HCT116 (cell line): Measurements from ENCODE around the gene KRT81. TPM values are rescaled to one million over a fixed set of nuclear protein-coding genes. Genes with fewer than 3 reads are reported as not detected.
A peak's percentile ranks its signal among the peaks of the same experiment; 100 is the strongest.

ENCODE experiments used
- ATAC-seq: fragments of 200-7000 bp; cut with Tn5 transposase; 2 replicates; pipeline ENCODE4 v1.9.1; 2020; ENCODE audit warnings: mild to moderate bottlenecking, moderate library complexity
- BruUV-seq: library from RNA; stranded (reverse); fragments of 400-500 nt; replicated peaks from 2 replicates; lab custom pipeline; 2021; lab: Mats Ljungman, UMichigan
- CTCF ChIA-PET: fragments of 300-600 bp; sonication (Branson Sonifier 250); formaldehyde crosslinking; loops from one replicate; lab custom pipeline; 2021; ENCODE audit warnings: antibody characterized with exemption; lab: Charles Lee
- POLR2A ChIA-PET: fragments of 300-600, 350-600 bp; sonication (Branson Sonifier 250); formaldehyde crosslinking; loops from one replicate; lab custom pipeline; 2021; ENCODE audit warnings: antibody characterized with exemption; lab: Charles Lee
- RAD21 ChIA-PET, 2 experiments: fragments of 300-600 bp; sonication (Branson Sonifier 250); formaldehyde crosslinking; loops; one replicate each; lab custom pipeline; 2023; ENCODE audit warnings: low total read pairs in 2 of 2; ENCODE audit not compliant: uncharacterized antibody in 2 of 2, unreplicated experiment in 2 of 2, low non-redundant PET in 1 of 2; lab: Charles Lee
- DNase-seq: peaks from one replicate; pipeline ENCODE4 v3.0.0-alpha.2; 2010; ENCODE audit warnings: low read depth, low spot score
- H2AFZ ChIP-seq: fragments of 200-600 bp; shearing (Covaris generic), sonication (generic); 2 replicates; pipeline ENCODE4 v1.6.1; 2017; ENCODE audit warnings: low read depth, mixed run types, mixed read lengths, antibody characterized with exemption, low read length; ENCODE audit not compliant: poor library complexity, severe bottlenecking
- H3K27ac ChIP-seq: 2 replicates; pipeline ENCODE4 v1.5.1; 2012; ENCODE audit warnings: low read depth, low read length
- H3K27me3 ChIP-seq: fragments of 200-600 bp; sonication (generic); 2 replicates; pipeline ENCODE4 v1.6.1; 2016; ENCODE audit warnings: mixed run types, low read length, mixed read lengths; ENCODE audit not compliant: insufficient read depth
- H3K36me3 ChIP-seq, 2 experiments: fragments of 200-500 bp in 1 of 2; fragments of 200-600 bp in 1 of 2; sonication (Bioruptor generic) in 1 of 2; sonication (generic) in 1 of 2; 2 replicates each; pipeline versions ENCODE4 v1.5.1 to v1.6.1; 2014 to 2016; ENCODE audit warnings: low read length in 2 of 2, inconsistent platforms in 1 of 2, mixed read lengths in 1 of 2, mixed run types in 1 of 2; ENCODE audit not compliant: insufficient read depth in 2 of 2, control insufficient read depth in 1 of 2
- H3K4me1 ChIP-seq, 2 experiments: fragments of 200-600 bp in 1 of 2; sonication (generic) in 1 of 2; 2 replicates each; pipeline versions ENCODE4 v1.5.1 to v1.6.1; 2012 to 2017; ENCODE audit warnings: low read length in 2 of 2, inconsistent platforms in 1 of 2, mild to moderate bottlenecking in 1 of 2, mixed read lengths in 1 of 2, mixed run types in 1 of 2, moderate library complexity in 1 of 2; ENCODE audit not compliant: insufficient read depth in 2 of 2, control insufficient read depth in 1 of 2
- H3K4me2 ChIP-seq: fragments of 200-600 bp; sonication (generic); 2 replicates; pipeline ENCODE4 v1.6.1; 2017; ENCODE audit warnings: mixed run types, low read length, mixed read lengths
- H3K4me3 ChIP-seq, 2 experiments: fragments of 200-600 bp in 1 of 2; sonication (generic) in 1 of 2; replicated peaks in 1 of 2; 2 replicates each; pipeline ENCODE4 v1.5.1; 2011 to 2016; ENCODE audit warnings: low read length in 2 of 2, control low read depth in 1 of 2, low read depth in 1 of 2, mild to moderate bottlenecking in 1 of 2, mixed read lengths in 1 of 2, mixed run types in 1 of 2
- H3K79me2 ChIP-seq: fragments of 200-600 bp; sonication (generic); 2 replicates; pipeline ENCODE4 v1.6.1; 2017; ENCODE audit warnings: mild to moderate bottlenecking, mixed run types, low read length, moderate library complexity, mixed read lengths; ENCODE audit not compliant: insufficient read depth
- H3K9ac ChIP-seq: fragments of 200-600 bp; sonication (generic); 2 replicates; pipeline ENCODE4 v1.6.1; 2016; ENCODE audit warnings: low read length, mixed read lengths
- H3K9me2 ChIP-seq: fragments of 200-600 bp; sonication (generic), shearing (Covaris generic); 2 replicates; pipeline ENCODE4 v1.6.1; 2017; ENCODE audit warnings: mixed run types, mild to moderate bottlenecking, moderate library complexity; ENCODE audit not compliant: insufficient read depth
- H3K9me3 ChIP-seq, 2 experiments: fragments of 200-500 bp in 1 of 2; fragments of 200-600 bp in 1 of 2; sonication (Bioruptor generic) in 1 of 2; sonication (generic) in 1 of 2; 2 replicates each; pipeline ENCODE4 v1.6.1; 2014 to 2017; ENCODE audit warnings: low read length in 2 of 2, mixed read lengths in 2 of 2, inconsistent platforms in 1 of 2, low read depth in 1 of 2, mild to moderate bottlenecking in 1 of 2, mixed run types in 1 of 2, moderate library complexity in 1 of 2; ENCODE audit not compliant: control insufficient read depth in 1 of 2, insufficient read depth in 1 of 2
- H4K20me1 ChIP-seq: fragments of 200-600 bp; sonication (generic), shearing (Covaris generic); 2 replicates; pipeline ENCODE4 v1.6.1; 2017; ENCODE audit warnings: mixed run types, mild to moderate bottlenecking, moderate library complexity; ENCODE audit not compliant: insufficient read depth
- CBX3 ChIP-seq: IDR thresholded peaks from 2 replicates; pipeline ENCODE4 v1.6.1; 2012; ENCODE audit warnings: low read depth
- CEBPB ChIP-seq: IDR thresholded peaks from 2 replicates; pipeline ENCODE4 v1.6.1; 2012; ENCODE audit warnings: low read depth
- EGR1 ChIP-seq: IDR thresholded peaks from 2 replicates; pipeline ENCODE4 v1.6.1; 2012; ENCODE audit warnings: low read depth
- ELF1 ChIP-seq: IDR thresholded peaks from 2 replicates; pipeline ENCODE4 v1.6.1; 2012; ENCODE audit warnings: low read depth, borderline replicate concordance
- EZH2phosphoT487 ChIP-seq: fragments of 200-600 bp; IDR thresholded peaks from 2 replicates; pipeline ENCODE4 v1.6.1; 2018; ENCODE audit warnings: antibody characterized with exemption, borderline replicate concordance
- FOSL1 ChIP-seq: IDR thresholded peaks from 2 replicates; pipeline ENCODE4 v1.6.1; 2012; ENCODE audit warnings: low read depth
- JUND ChIP-seq: IDR thresholded peaks from 2 replicates; pipeline ENCODE4 v1.6.1; 2012
- POLR2AphosphoS5 ChIP-seq: IDR thresholded peaks from 2 replicates; pipeline ENCODE4 v1.6.1; 2011; ENCODE audit warnings: mild to moderate bottlenecking, low read depth, low read length, moderate library complexity
- REST ChIP-seq: IDR thresholded peaks from 2 replicates; pipeline ENCODE4 v1.6.1; 2012; ENCODE audit warnings: low read depth
- SIN3A ChIP-seq: IDR thresholded peaks from 2 replicates; pipeline ENCODE4 v1.6.1; 2012; ENCODE audit warnings: low read depth
- SP1 ChIP-seq: IDR thresholded peaks from 2 replicates; pipeline ENCODE4 v1.6.1; 2012; ENCODE audit warnings: low read depth
- SRF ChIP-seq: IDR thresholded peaks from 2 replicates; pipeline ENCODE4 v1.6.1; 2012; ENCODE audit warnings: low read depth
- TCF7L2 ChIP-seq: IDR thresholded peaks from 2 replicates; pipeline ENCODE4 v1.7.0; 2011; ENCODE audit warnings: borderline replicate concordance, inconsistent platforms; ENCODE audit not compliant: insufficient read depth, insufficient read length; ENCODE audit errors: extremely low read depth
- YY1 ChIP-seq: IDR thresholded peaks from 2 replicates; pipeline ENCODE4 v1.6.1; 2011; ENCODE audit warnings: low read length, low read depth, moderate library complexity, mild to moderate bottlenecking; ENCODE audit not compliant: insufficient replicate concordance; ENCODE audit errors: extremely low read depth
- ZFX ChIP-seq: fragments of 450-650 bp; IDR thresholded peaks from 2 replicates; pipeline ENCODE4 v1.6.1; 2017
- ZNF274 ChIP-seq: fragments of 200-500 bp; sonication (Bioruptor generic); IDR thresholded peaks from 2 replicates; pipeline ENCODE4 v1.6.1; 2014; ENCODE audit warnings: mild to moderate bottlenecking, low read depth, low read length, inconsistent platforms
- intact Hi-C: fragments of 100-400 bp; cut with micrococcal nuclease; formaldehyde crosslinking; loops from 2 replicates; pipeline ENCODE4 v1.10.0; 2022
- total RNA-seq: library from RNA; stranded (reverse); gene quantifications from one replicate; pipeline ENCODE4 v1.2.1, GENCODE V29; 2021; ENCODE audit not compliant: unreplicated experiment
- TF ChIP-seq, protein P1 (sequence below): IDR thresholded peaks from 2 replicates; pipeline ENCODE4 v1.6.1; 2012
- TF ChIP-seq, protein P2 (sequence below): IDR thresholded peaks from 2 replicates; pipeline ENCODE4 v1.6.1; 2012
- TF ChIP-seq, protein P3 (sequence below), 3 experiments: fragments of 200-600 bp in 1 of 3; sonication (generic) in 1 of 3; IDR thresholded peaks in 2 of 3; conservative IDR thresholded peaks in 1 of 3; 2 replicates each; pipeline ENCODE4 v1.5.1; 2012 to 2017; ENCODE audit warnings: low read depth in 2 of 3, low read length in 2 of 3, antibody characterized with exemption in 1 of 3, borderline replicate concordance in 1 of 3, control low read depth in 1 of 3, mild to moderate bottlenecking in 1 of 3, mixed read lengths in 1 of 3, mixed run types in 1 of 3, moderate library complexity in 1 of 3; ENCODE audit not compliant: insufficient read depth in 1 of 3
- TF ChIP-seq, protein P4 (sequence below): IDR thresholded peaks from 2 replicates; pipeline ENCODE4 v1.6.1; 2011; ENCODE audit warnings: mild to moderate bottlenecking, low read length, moderate library complexity; ENCODE audit not compliant: insufficient replicate concordance; ENCODE audit errors: extremely low read depth

KRT81 gene
- total RNA-seq, 1 experiment from 2014 or later: 0.84 TPM

- peak overlapping the region; percentile 68 for H3K27ac ChIP-seq
Measured at GRCh38 chr12:52244615-52244994, 46.7 kb downstream of the KRT81 start.

More at GRCh38 chr12:52244615-52244994, 46.7 kb downstream of the KRT81 start:
- H4K20me1 ChIP-seq: no peaks in the 10 kb centered on the region
- H2AFZ ChIP-seq: no peak overlapping the region
- no peaks in the 10 kb centered on the region for H3K36me3 ChIP-seq
- RAD21 ChIA-PET: interaction anchor here in 1 of 2 experiments (0.6 kb wide), 1 partner anchor 61 kb away, joined by 4 read pairs; no protein-coding TSS in a partner anchor
- no peaks in the 10 kb centered on the region for H3K79me2 ChIP-seq
- CTCF ChIA-PET: interaction anchor here (1.3 to 3.5 kb wide), 4 partner anchors 23 to 83 kb away, joined by 4 to 21 read pairs (median 8); no protein-coding TSS in a partner anchor
- POLR2A ChIA-PET: interaction anchor here (0.9 to 1.7 kb wide), 5 partner anchors 9 to 97 kb away, joined by 3 to 6 read pairs (median 5); no protein-coding TSS in a partner anchor
- H3K4me2 ChIP-seq: peak overlapping the region; percentile 88
- ATAC-seq (peak; percentile 28), DNase-seq (no peak)
- TF ChIP-seq ELF1: no peak
- TF ChIP-seq, protein P1, sequence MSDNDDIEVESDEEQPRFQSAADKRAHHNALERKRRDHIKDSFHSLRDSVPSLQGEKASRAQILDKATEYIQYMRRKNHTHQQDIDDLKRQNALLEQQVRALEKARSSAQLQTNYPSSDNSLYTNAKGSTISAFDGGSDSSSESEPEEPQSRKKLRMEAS: no peak
- TF ChIP-seq SRF: no peak
- TF ChIP-seq CBX3: no peak
- TF ChIP-seq, protein P2, sequence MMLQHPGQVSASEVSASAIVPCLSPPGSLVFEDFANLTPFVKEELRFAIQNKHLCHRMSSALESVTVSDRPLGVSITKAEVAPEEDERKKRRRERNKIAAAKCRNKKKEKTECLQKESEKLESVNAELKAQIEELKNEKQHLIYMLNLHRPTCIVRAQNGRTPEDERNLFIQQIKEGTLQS: no peak
- TF ChIP-seq ZNF274: no peak
- no peak for TF ChIP-seq POLR2AphosphoS5
- no peak for TF ChIP-seq REST
- no peak for TF ChIP-seq YY1
- no peak for TF ChIP-seq TCF7L2
- TF ChIP-seq CEBPB: no peak
- TF ChIP-seq, protein P3, sequence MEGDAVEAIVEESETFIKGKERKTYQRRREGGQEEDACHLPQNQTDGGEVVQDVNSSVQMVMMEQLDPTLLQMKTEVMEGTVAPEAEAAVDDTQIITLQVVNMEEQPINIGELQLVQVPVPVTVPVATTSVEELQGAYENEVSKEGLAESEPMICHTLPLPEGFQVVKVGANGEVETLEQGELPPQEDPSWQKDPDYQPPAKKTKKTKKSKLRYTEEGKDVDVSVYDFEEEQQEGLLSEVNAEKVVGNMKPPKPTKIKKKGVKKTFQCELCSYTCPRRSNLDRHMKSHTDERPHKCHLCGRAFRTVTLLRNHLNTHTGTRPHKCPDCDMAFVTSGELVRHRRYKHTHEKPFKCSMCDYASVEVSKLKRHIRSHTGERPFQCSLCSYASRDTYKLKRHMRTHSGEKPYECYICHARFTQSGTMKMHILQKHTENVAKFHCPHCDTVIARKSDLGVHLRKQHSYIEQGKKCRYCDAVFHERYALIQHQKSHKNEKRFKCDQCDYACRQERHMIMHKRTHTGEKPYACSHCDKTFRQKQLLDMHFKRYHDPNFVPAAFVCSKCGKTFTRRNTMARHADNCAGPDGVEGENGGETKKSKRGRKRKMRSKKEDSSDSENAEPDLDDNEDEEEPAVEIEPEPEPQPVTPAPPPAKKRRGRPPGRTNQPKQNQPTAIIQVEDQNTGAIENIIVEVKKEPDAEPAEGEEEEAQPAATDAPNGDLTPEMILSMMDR (IDR thresholded peaks at IDR 0.05 in 2 of 3, conservative IDR thresholded peaks at IDR 0.05 in 1 of 3; ENCODE audit: borderline replicate concordance in 1 of 3, insufficient read depth in 1 of 3, low read depth in 2 of 3, low read length in 2 of 3): no peak
- no peak for TF ChIP-seq FOSL1
- no peak for TF ChIP-seq SIN3A
- TF ChIP-seq, protein P4, sequence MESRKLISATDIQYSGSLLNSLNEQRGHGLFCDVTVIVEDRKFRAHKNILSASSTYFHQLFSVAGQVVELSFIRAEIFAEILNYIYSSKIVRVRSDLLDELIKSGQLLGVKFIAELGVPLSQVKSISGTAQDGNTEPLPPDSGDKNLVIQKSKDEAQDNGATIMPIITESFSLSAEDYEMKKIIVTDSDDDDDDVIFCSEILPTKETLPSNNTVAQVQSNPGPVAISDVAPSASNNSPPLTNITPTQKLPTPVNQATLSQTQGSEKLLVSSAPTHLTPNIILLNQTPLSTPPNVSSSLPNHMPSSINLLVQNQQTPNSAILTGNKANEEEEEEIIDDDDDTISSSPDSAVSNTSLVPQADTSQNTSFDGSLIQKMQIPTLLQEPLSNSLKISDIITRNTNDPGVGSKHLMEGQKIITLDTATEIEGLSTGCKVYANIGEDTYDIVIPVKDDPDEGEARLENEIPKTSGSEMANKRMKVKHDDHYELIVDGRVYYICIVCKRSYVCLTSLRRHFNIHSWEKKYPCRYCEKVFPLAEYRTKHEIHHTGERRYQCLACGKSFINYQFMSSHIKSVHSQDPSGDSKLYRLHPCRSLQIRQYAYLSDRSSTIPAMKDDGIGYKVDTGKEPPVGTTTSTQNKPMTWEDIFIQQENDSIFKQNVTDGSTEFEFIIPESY: no peak
- no peak for TF ChIP-seq EZH2phosphoT487
- TF ChIP-seq EGR1: no peak
- no peak for TF ChIP-seq SP1
- no peak for TF ChIP-seq JUND
- no peak; the same call in 1 of the 2 replicates for TF ChIP-seq ZFX
- peak overlapping the region; percentile 19 to 48 for H3K4me3 ChIP-seq
- intact Hi-C loops: no loop called here
- H3K9me2 ChIP-seq: no peaks in the 10 kb centered on the region
- H3K9me3 ChIP-seq: no peaks in the 10 kb centered on the region
- H3K9ac ChIP-seq: peak overlapping the region; percentile 66
- H3K27me3 ChIP-seq: no peaks in the 10 kb centered on the region
- peaks cover 67 to 92% of the 10 kb centered on the region in 2 experiments for H3K4me1 ChIP-seq
- TSS peak; percentile 20 for BruUV-seq
